Osteocyte (in vitro differentiated cells): Measurements from ENCODE around the gene C16orf87. TPM values are rescaled to one million over a fixed set of nuclear protein-coding genes. Genes with fewer than 3 reads are reported as not detected.

Experiments used
- DNase-seq: peaks from one replicate; pipeline ENCODE4 v3.0.0; 2021; ENCODE audit warnings: mixed read lengths; ENCODE audit not compliant: unreplicated experiment; ENCODE audit errors: extremely low spot score
- H3K27ac Mint-ChIP-seq: one replicate; pipeline ENCODE4 v1.8.0; 2021; ENCODE audit warnings: mild to moderate bottlenecking, mixed read lengths; ENCODE audit not compliant: unreplicated experiment
- H3K27me3 Mint-ChIP-seq: one replicate; pipeline ENCODE4 v1.8.0; 2021; ENCODE audit warnings: mixed read lengths; ENCODE audit not compliant: unreplicated experiment
- H3K36me3 Mint-ChIP-seq: one replicate; pipeline ENCODE4 v1.8.0; 2021; ENCODE audit warnings: mixed read lengths; ENCODE audit not compliant: unreplicated experiment
- H3K4me1 Mint-ChIP-seq: one replicate; pipeline ENCODE4 v1.8.0; 2021; ENCODE audit warnings: mixed read lengths; ENCODE audit not compliant: unreplicated experiment
- H3K4me3 Mint-ChIP-seq: one replicate; pipeline ENCODE4 v1.8.0; 2021; ENCODE audit warnings: mild to moderate bottlenecking, moderate library complexity, mixed read lengths; ENCODE audit not compliant: unreplicated experiment
- H3K9me3 Mint-ChIP-seq: one replicate; pipeline ENCODE4 v1.8.0; 2021; ENCODE audit warnings: mixed read lengths; ENCODE audit not compliant: unreplicated experiment
- total RNA-seq: library from RNA; stranded (reverse); gene quantifications from 2 replicates; pipeline ENCODE4 v1.2.1, GENCODE V29; 2021
- TF ChIP-seq, protein P1 (sequence below): fragments of 200-600 bp; sonication (generic); IDR thresholded peaks from 2 replicates; pipeline ENCODE4 v1.5.0; 2021; ENCODE audit warnings: antibody characterized with exemption, mild to moderate bottlenecking, moderate library complexity

Gene C16orf87
- total RNA-seq, 1 donor from 2014 or later: 14.5 TPM

DNA sequence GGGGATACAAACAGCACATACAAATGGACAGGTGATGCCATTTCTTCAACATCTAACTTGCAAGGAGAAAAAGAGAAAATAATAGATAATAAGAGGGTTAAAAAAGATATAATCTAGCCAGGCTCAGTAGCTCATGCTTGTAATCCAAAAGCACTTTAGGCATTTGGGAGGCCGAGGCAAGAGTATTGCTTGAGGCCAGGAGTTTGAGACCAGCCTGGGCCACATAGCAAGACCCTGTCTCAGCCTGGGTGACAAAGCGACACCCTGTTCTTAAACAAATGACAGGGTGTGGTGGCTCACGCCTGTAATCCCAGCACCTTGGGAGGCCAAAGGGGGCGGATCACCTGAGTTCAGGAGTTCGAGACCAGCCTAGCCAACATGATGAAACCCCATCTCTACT, 19.3 kb downstream of the C16orf87 start:
- H3K4me3 Mint-ChIP-seq: no peak overlapping the region
- H3K36me3 Mint-ChIP-seq: peaks cover 22% of the 10 kb centered on the region
- H3K4me1 Mint-ChIP-seq: peaks cover 5% of the 10 kb centered on the region
- no peak for DNase-seq
- H3K27me3 Mint-ChIP-seq: no peaks in the 10 kb centered on the region
- peaks cover 15% of the 10 kb centered on the region for H3K9me3 Mint-ChIP-seq
- TF ChIP-seq, protein P1, sequence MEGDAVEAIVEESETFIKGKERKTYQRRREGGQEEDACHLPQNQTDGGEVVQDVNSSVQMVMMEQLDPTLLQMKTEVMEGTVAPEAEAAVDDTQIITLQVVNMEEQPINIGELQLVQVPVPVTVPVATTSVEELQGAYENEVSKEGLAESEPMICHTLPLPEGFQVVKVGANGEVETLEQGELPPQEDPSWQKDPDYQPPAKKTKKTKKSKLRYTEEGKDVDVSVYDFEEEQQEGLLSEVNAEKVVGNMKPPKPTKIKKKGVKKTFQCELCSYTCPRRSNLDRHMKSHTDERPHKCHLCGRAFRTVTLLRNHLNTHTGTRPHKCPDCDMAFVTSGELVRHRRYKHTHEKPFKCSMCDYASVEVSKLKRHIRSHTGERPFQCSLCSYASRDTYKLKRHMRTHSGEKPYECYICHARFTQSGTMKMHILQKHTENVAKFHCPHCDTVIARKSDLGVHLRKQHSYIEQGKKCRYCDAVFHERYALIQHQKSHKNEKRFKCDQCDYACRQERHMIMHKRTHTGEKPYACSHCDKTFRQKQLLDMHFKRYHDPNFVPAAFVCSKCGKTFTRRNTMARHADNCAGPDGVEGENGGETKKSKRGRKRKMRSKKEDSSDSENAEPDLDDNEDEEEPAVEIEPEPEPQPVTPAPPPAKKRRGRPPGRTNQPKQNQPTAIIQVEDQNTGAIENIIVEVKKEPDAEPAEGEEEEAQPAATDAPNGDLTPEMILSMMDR: no peak
- no peak overlapping the region for H3K27ac Mint-ChIP-seq

DNA sequence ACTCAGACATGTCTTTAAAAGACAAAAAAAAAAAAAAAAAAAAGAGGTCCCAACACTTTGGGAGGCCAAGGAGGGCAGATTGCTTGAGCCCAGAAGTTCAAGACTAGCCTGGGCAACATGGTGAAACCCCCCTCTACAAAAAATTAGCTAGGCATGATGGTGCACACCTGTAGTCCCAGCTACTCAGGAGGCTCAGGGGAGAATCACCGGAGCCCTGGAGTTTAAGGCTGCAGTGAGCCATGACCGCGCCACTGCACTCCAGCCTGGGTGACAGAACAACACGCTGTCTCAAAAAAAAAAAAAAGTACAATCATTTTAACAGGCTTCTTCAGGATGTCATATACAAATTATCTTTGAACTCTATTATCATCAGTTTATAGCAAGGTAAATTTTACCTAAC, 22.0 kb downstream of the C16orf87 start:
- Mint-ChIP-seq H3K27ac (no peak overlapping the region), H3K9me3 (no peaks in the 10 kb centered on the region), H3K4me1 (peaks cover 2% of the 10 kb centered on the region), H3K36me3 (peaks cover 18% of the 10 kb centered on the region), H3K4me3 (no peak overlapping the region), H3K27me3 (no peaks in the 10 kb centered on the region)
- DNase-seq: no peak
- TF ChIP-seq, protein P1: no peak

DNA sequence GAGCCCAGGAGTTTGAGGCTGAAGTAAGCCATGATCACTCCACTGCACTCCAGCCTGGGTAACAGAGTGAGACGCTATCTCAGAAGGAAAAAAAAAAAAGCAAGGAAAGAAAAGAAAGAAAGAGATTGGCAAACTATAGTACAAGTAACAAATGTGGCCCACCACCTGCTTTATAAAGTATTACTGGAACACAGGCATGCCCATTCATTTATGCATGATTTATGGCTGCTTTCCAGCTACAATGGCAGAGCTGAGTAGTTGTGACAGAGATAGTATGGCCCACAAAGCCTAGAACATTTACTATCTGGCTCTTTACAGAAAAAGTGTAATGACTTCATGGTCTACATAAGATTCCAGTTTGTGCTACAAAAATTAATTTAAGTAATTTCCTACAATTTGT, 23.6 kb downstream of the C16orf87 start:
- Mint-ChIP-seq H3K4me3 (no peak overlapping the region), H3K27me3 (no peaks in the 10 kb centered on the region)

GRCh38 chr16:46803373-46803772, 27.6 kb downstream of the C16orf87 start:
- H3K36me3 Mint-ChIP-seq: peaks cover 21% of the 10 kb centered on the region
- H3K9me3 Mint-ChIP-seq: no peaks in the 10 kb centered on the region
- no peaks in the 10 kb centered on the region for H3K27me3 Mint-ChIP-seq
- no peak for DNase-seq
- H3K4me1 Mint-ChIP-seq: peaks cover 3% of the 10 kb centered on the region
- H3K4me3 Mint-ChIP-seq: no peak overlapping the region
- peak overlapping the region; percentile 27 for H3K27ac Mint-ChIP-seq
- TF ChIP-seq, protein P1: no peak

More for the DNA sequence above, 23.6 kb downstream of the C16orf87 start:
- TF ChIP-seq, protein P1: no peak
- H3K27ac Mint-ChIP-seq: no peak overlapping the region
- peaks cover 2% of the 10 kb centered on the region for H3K4me1 Mint-ChIP-seq
- H3K36me3 Mint-ChIP-seq: peaks cover 19% of the 10 kb centered on the region
- no peak for DNase-seq
- no peaks in the 10 kb centered on the region for H3K9me3 Mint-ChIP-seq

DNA sequence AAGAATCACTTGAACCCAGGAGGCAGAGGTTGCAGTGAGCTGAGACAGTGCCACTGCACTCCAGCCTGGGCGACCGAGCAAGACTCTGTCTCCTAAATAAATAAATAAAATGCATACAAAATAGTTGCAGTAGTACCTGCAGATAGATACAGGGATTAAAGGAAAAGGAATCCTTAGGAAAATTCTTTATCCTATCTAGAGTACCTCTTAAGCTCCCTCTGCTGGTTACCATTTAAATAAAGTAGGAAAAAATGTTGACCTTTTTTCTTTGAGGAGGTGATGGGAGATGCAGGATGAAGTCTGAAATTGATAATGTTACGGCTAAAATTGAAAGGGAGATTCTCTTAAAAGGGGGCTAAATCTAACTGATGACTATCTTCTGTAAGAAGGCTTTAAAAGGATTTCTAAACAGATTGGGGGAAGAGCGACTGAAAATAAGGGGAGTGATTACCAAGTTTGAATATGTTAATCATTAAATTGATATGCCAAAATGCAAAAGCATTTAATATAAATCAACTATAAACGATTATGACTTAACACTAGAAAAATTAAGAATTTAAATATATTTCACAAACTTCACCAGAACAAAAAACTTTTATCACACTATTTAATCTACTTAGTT, 29.4 kb downstream of the C16orf87 start:
- H3K36me3 Mint-ChIP-seq: peaks cover 24% of the 10 kb centered on the region
- no peak overlapping the region for H3K27ac Mint-ChIP-seq
- no peaks in the 10 kb centered on the region for H3K27me3 Mint-ChIP-seq
- DNase-seq: no peak
- TF ChIP-seq, protein P1: peak; percentile 65
- H3K9me3 Mint-ChIP-seq: peaks cover 5% of the 10 kb centered on the region
- peaks cover 3% of the 10 kb centered on the region for H3K4me1 Mint-ChIP-seq
- no peak overlapping the region for H3K4me3 Mint-ChIP-seq
